SU-DHL-6 (cell line): ENCODE results near the gene ADIPOR2.
"Not testable (repeated sequence)": the region's sequence is repeated elsewhere in the genome, so short reads cannot be mapped to it uniquely, and the experiment has no call there.

Experiments used
- H2AFZ ChIP-seq: fragments of 200-600 bp; sonication (generic); 2 replicates; pipeline ENCODE4 v1.6.1; 2014; ENCODE audit warnings: low read depth, mild to moderate bottlenecking, moderate library complexity, mixed read lengths, antibody characterized with exemption, low read length; ENCODE audit not compliant: severe bottlenecking
- H3F3A ChIP-seq: fragments of 200-600 bp; shearing (Covaris generic); 2 replicates; pipeline ENCODE4 v1.6.0; 2016; ENCODE audit warnings: antibody characterized with exemption, mild to moderate bottlenecking; ENCODE audit not compliant: insufficient read depth
- H3K27ac ChIP-seq: fragments of 200-600 bp; sonication (generic); 2 replicates; pipeline ENCODE4 v1.5.1; 2016; ENCODE audit warnings: low read depth, mild to moderate bottlenecking, low read length, moderate library complexity, mixed read lengths
- H3K27me3 ChIP-seq: fragments of 200-600 bp; sonication (generic), shearing (Covaris generic); 2 replicates; pipeline ENCODE4 v1.6.0; 2014; ENCODE audit warnings: mild to moderate bottlenecking, low read length
- H3K36me3 ChIP-seq: fragments of 200-600 bp; sonication (generic); 2 replicates; pipeline ENCODE4 v1.6.1; 2014; ENCODE audit warnings: mild to moderate bottlenecking, low read length, mixed read lengths
- H3K4me2 ChIP-seq: fragments of 300-600, 200-600 bp; shearing (Covaris generic), sonication (generic); 2 replicates; pipeline ENCODE4 v1.6.0; 2014; ENCODE audit warnings: low read length, low read depth, mild to moderate bottlenecking; ENCODE audit not compliant: poor library complexity, severe bottlenecking
- H3K4me3 ChIP-seq: fragments of 200-600 bp; sonication (generic); 2 replicates; pipeline ENCODE4 v1.5.1; 2014; ENCODE audit warnings: antibody characterized with exemption, low read length, mild to moderate bottlenecking, mixed read lengths; ENCODE audit not compliant: insufficient read depth, poor library complexity, severe bottlenecking
- H3K79me2 ChIP-seq: fragments of 200-600 bp; sonication (generic); 2 replicates; pipeline ENCODE4 v1.6.1; 2014; ENCODE audit warnings: mild to moderate bottlenecking, low read length, moderate library complexity; ENCODE audit not compliant: insufficient read depth
- H3K9ac ChIP-seq: fragments of 200-600 bp; sonication (generic); 2 replicates; pipeline ENCODE4 v1.7.0; 2014; ENCODE audit warnings: mild to moderate bottlenecking, low read length
- H3K9me2 ChIP-seq: fragments of 200-600 bp; sonication (generic); replicated peaks from 2 replicates; pipeline ENCODE4 v1.6.1; 2014; ENCODE audit warnings: low read length; ENCODE audit not compliant: insufficient read depth
- H3K9me3 ChIP-seq: fragments of 200-600 bp; sonication (generic); 2 replicates; pipeline ENCODE4 v1.6.1; 2014; ENCODE audit warnings: low read length, mixed read lengths; ENCODE audit not compliant: insufficient read depth
- H4K20me1 ChIP-seq: fragments of 200-600 bp; sonication (generic); 2 replicates; pipeline ENCODE4 v1.6.1; 2014; ENCODE audit warnings: low read depth, mild to moderate bottlenecking, antibody characterized with exemption, low read length, moderate library complexity, mixed read lengths
- CTCF ChIP-seq: fragments of 200-600 bp; sonication (generic); IDR thresholded peaks from one replicate; pipeline ENCODE4 v1.5.1; 2017; ENCODE audit warnings: antibody characterized with exemption, mild to moderate bottlenecking, low read length, moderate library complexity; ENCODE audit not compliant: insufficient read depth, poor library complexity, severe bottlenecking
- EZH2phosphoT487 ChIP-seq: fragments of 200-600 bp; sonication (generic), shearing (Covaris generic); conservative IDR thresholded peaks from 2 replicates; pipeline ENCODE4 v1.6.1; 2018; ENCODE audit warnings: mild to moderate bottlenecking, antibody characterized with exemption, low read length, moderate library complexity, mixed read lengths

The ADIPOR2 gene

GRCh38 chr12:1815108-1815507 lies 124.2 kb downstream of the ADIPOR2 start:
- Histone ChIP-seq H3K27me3 (no peaks in the 10 kb centered on the region), H3K9ac (no peak overlapping the region), H2AFZ (no peak overlapping the region), H3F3A (no peaks in the 10 kb centered on the region), H4K20me1 (no peaks in the 10 kb centered on the region), H3K4me2 (no peak overlapping the region), H3K9me2 (no peaks in the 10 kb centered on the region), H3K4me3 (no peak overlapping the region), H3K79me2 (no peaks in the 10 kb centered on the region), H3K27ac (no peak overlapping the region), H3K36me3 (no peaks in the 10 kb centered on the region), H3K9me3 (no peaks in the 10 kb centered on the region)
- TF ChIP-seq CTCF (no peak), EZH2phosphoT487 (no peak)

- H3K36me3 ChIP-seq, result no peaks in the 10 kb centered on the region
- H3K9ac ChIP-seq, result no peak overlapping the region
- no peak overlapping the region for H2AFZ ChIP-seq
- H3K79me2 ChIP-seq, result no peaks in the 10 kb centered on the region
- H3F3A ChIP-seq, result no peaks in the 10 kb centered on the region
- no peak overlapping the region for H3K4me3 ChIP-seq
- no peak overlapping the region for H3K4me2 ChIP-seq
- no peaks in the 10 kb centered on the region for H3K27me3 ChIP-seq
- H3K9me3 ChIP-seq, result no peaks in the 10 kb centered on the region
- no peaks in the 10 kb centered on the region for H4K20me1 ChIP-seq
- TF ChIP-seq EZH2phosphoT487, result no peak
- TF ChIP-seq CTCF, result no peak
- no peak overlapping the region for H3K27ac ChIP-seq
- no peaks in the 10 kb centered on the region for H3K9me2 ChIP-seq
Observed at GRCh38 chr12:1815814-1816729, 125.2 kb downstream of the ADIPOR2 start.

GRCh38 chr12:1816730-1817348 lies 126.0 kb downstream of the ADIPOR2 start:
- no peak for TF ChIP-seq CTCF
- no peak for TF ChIP-seq EZH2phosphoT487
- H3K27ac ChIP-seq, result no peak overlapping the region
- no peak overlapping the region for H3K4me2 ChIP-seq
- H3F3A ChIP-seq, result no peaks in the 10 kb centered on the region
- H3K4me3 ChIP-seq, result no peak overlapping the region
- H3K27me3 ChIP-seq, result no peaks in the 10 kb centered on the region
- no peaks in the 10 kb centered on the region for H3K36me3 ChIP-seq
- H3K9ac ChIP-seq, result no peak overlapping the region
- no peaks in the 10 kb centered on the region for H3K9me2 ChIP-seq
- H3K79me2 ChIP-seq, result no peaks in the 10 kb centered on the region
- H3K9me3 ChIP-seq, result no peaks in the 10 kb centered on the region
- no peak overlapping the region for H2AFZ ChIP-seq
- H4K20me1 ChIP-seq, result no peaks in the 10 kb centered on the region

- H2AFZ ChIP-seq, H3K27ac ChIP-seq, H3K9ac ChIP-seq, H3K36me3 ChIP-seq, H3K79me2 ChIP-seq, H3K27me3 ChIP-seq, H3K9me2 ChIP-seq, H4K20me1 ChIP-seq, H3K4me2 ChIP-seq, H3F3A ChIP-seq, H3K4me3 ChIP-seq, H3K9me3 ChIP-seq: not testable (repeated sequence)
Observed at GRCh38 chr12:1817928-1818327, 127.1 kb downstream of the ADIPOR2 start.
